ENCODE measurements around the gene RFX6.

RFX6 gene

GRCh38 chr6:116884530-116884929 is 7.5 kb downstream of the RFX6 start:
- no peak for DNase-seq (ENCODE audit: low read depth, low spot score)
- no peak overlapping the region for H3K4me3 ChIP-seq
- H3K9me3 ChIP-seq (ENCODE audit: low read depth, low read length), result no peaks in the 10 kb centered on the region
- H3K36me3 ChIP-seq (ENCODE audit: insufficient read depth, low read length), result no peaks in the 10 kb centered on the region
- H3K9ac ChIP-seq (ENCODE audit: insufficient read length), result no peak overlapping the region
- H3K27ac ChIP-seq, result no peak overlapping the region
- no peak for TF ChIP-seq FOXP2 (optimal IDR thresholded peaks at IDR 0.05; ENCODE audit: control extremely low read depth, extremely low read length, insufficient read depth)

- Histone ChIP-seq H3K9ac (ENCODE audit: insufficient read length) (no peak overlapping the region), H3K27ac (no peak overlapping the region), H3K4me3 (no peak overlapping the region), H3K9me3 (ENCODE audit: low read depth, low read length) (no peaks in the 10 kb centered on the region), H3K36me3 (ENCODE audit: insufficient read depth, low read length) (no peaks in the 10 kb centered on the region)
- DNase-seq (ENCODE audit: low read depth, low spot score), result no peak
- no peak for TF ChIP-seq FOXP2 (optimal IDR thresholded peaks at IDR 0.05; ENCODE audit: control extremely low read depth, extremely low read length, insufficient read depth)
- TF ChIP-seq EZH2 (IDR thresholded peaks at IDR 0.05), result no peak
- TF ChIP-seq POLR2AphosphoS5 (IDR thresholded peaks at IDR 0.05; ENCODE audit: borderline replicate concordance, low read depth, low read length), result no peak
These were observed 10.1 kb downstream of the RFX6 start for GRCh38 chr6:116887168-116887567.

GRCh38 chr6:116887894-116888293 is 10.9 kb downstream of the RFX6 start:
- Histone ChIP-seq H3K9ac (ENCODE audit: insufficient read length) (no peak overlapping the region), H3K9me3 (ENCODE audit: low read depth, low read length) (no peaks in the 10 kb centered on the region), H3K4me3 (no peak overlapping the region), H3K27ac (no peak overlapping the region), H3K36me3 (ENCODE audit: insufficient read depth, low read length) (no peaks in the 10 kb centered on the region)
- TF ChIP-seq FOXP2 (optimal IDR thresholded peaks at IDR 0.05; ENCODE audit: control extremely low read depth, extremely low read length, insufficient read depth) (no peak), EZH2 (IDR thresholded peaks at IDR 0.05) (no peak)
- no peak for DNase-seq (ENCODE audit: low read depth, low spot score)

- no peak overlapping the region for H3K4me3 ChIP-seq
- no peaks in the 10 kb centered on the region for H3K9me3 ChIP-seq (ENCODE audit: low read depth, low read length)
- no peak overlapping the region for H3K9ac ChIP-seq (ENCODE audit: insufficient read length)
- TF ChIP-seq EZH2 (IDR thresholded peaks at IDR 0.05), result no peak
- TF ChIP-seq FOXP2 (optimal IDR thresholded peaks at IDR 0.05; ENCODE audit: control extremely low read depth, extremely low read length, insufficient read depth), result no peak
- no peak for TF ChIP-seq POLR2AphosphoS5 (IDR thresholded peaks at IDR 0.05; ENCODE audit: borderline replicate concordance, low read depth, low read length)
- DNase-seq (ENCODE audit: low read depth, low spot score), result no peak
- H3K36me3 ChIP-seq (ENCODE audit: insufficient read depth, low read length), result no peaks in the 10 kb centered on the region
- H3K27ac ChIP-seq, result no peak overlapping the region
These were observed 11.8 kb downstream of the RFX6 start for GRCh38 chr6:116888732-116889360.

- TF ChIP-seq EZH2 (IDR thresholded peaks at IDR 0.05) (no peak), FOXP2 (optimal IDR thresholded peaks at IDR 0.05; ENCODE audit: control extremely low read depth, extremely low read length, insufficient read depth) (no peak), POLR2AphosphoS5 (IDR thresholded peaks at IDR 0.05; ENCODE audit: borderline replicate concordance, low read depth, low read length) (no peak)
- DNase-seq (ENCODE audit: low read depth, low spot score), result no peak
- Histone ChIP-seq H3K9me3 (ENCODE audit: low read depth, low read length) (no peaks in the 10 kb centered on the region), H3K36me3 (ENCODE audit: insufficient read depth, low read length) (no peaks in the 10 kb centered on the region), H3K4me3 (no peak overlapping the region), H3K9ac (ENCODE audit: insufficient read length) (no peak overlapping the region), H3K27ac (no peak overlapping the region)
These were observed 17.6 kb downstream of the RFX6 start for GRCh38 chr6:116894669-116895068.

- TF ChIP-seq POLR2AphosphoS5 (IDR thresholded peaks at IDR 0.05; ENCODE audit: borderline replicate concordance, low read depth, low read length) (no peak), EZH2 (IDR thresholded peaks at IDR 0.05) (no peak), FOXP2 (optimal IDR thresholded peaks at IDR 0.05; ENCODE audit: control extremely low read depth, extremely low read length, insufficient read depth) (no peak)
- H3K4me3 ChIP-seq, result no peak overlapping the region
- H3K9me3 ChIP-seq (ENCODE audit: low read depth, low read length), result no peaks in the 10 kb centered on the region
- H3K9ac ChIP-seq (ENCODE audit: insufficient read length), result no peak overlapping the region
- H3K27ac ChIP-seq, result no peak overlapping the region
- no peak for DNase-seq (ENCODE audit: low read depth, low spot score)
- H3K36me3 ChIP-seq (ENCODE audit: insufficient read depth, low read length), result no peaks in the 10 kb centered on the region
These were observed 18.9 kb downstream of the RFX6 start for GRCh38 chr6:116895935-116896334.

GRCh38 chr6:116902634-116903033 is 25.6 kb downstream of the RFX6 start:
- TF ChIP-seq POLR2AphosphoS5 (IDR thresholded peaks at IDR 0.05; ENCODE audit: borderline replicate concordance, low read depth, low read length), result no peak
- no peak for TF ChIP-seq FOXP2 (optimal IDR thresholded peaks at IDR 0.05; ENCODE audit: control extremely low read depth, extremely low read length, insufficient read depth)
- no peak for TF ChIP-seq EZH2 (IDR thresholded peaks at IDR 0.05)
- Histone ChIP-seq H3K9me3 (ENCODE audit: low read depth, low read length) (no peaks in the 10 kb centered on the region), H3K27ac (no peak overlapping the region), H3K4me3 (no peak overlapping the region), H3K9ac (ENCODE audit: insufficient read length) (no peak overlapping the region), H3K36me3 (ENCODE audit: insufficient read depth, low read length) (no peaks in the 10 kb centered on the region)
- no peak for DNase-seq (ENCODE audit: low read depth, low spot score)

- TF ChIP-seq EZH2 (IDR thresholded peaks at IDR 0.05), result no peak
- no peak overlapping the region for H3K27ac ChIP-seq
- H3K36me3 ChIP-seq (ENCODE audit: insufficient read depth, low read length), result no peaks in the 10 kb centered on the region
- DNase-seq (ENCODE audit: low read depth, low spot score), result peak; percentile 6
- no peak overlapping the region for H3K9ac ChIP-seq (ENCODE audit: insufficient read length)
- H3K9me3 ChIP-seq (ENCODE audit: low read depth, low read length), result no peaks in the 10 kb centered on the region
- no peak overlapping the region for H3K4me3 ChIP-seq
These were observed 46.0 kb downstream of the RFX6 start for GRCh38 chr6:116922853-116923548.

- TF ChIP-seq FOXP2 (optimal IDR thresholded peaks at IDR 0.05; ENCODE audit: control extremely low read depth, extremely low read length, insufficient read depth) (no peak), POLR2AphosphoS5 (IDR thresholded peaks at IDR 0.05; ENCODE audit: borderline replicate concordance, low read depth, low read length) (no peak), EZH2 (IDR thresholded peaks at IDR 0.05) (no peak)
- no peak for DNase-seq (ENCODE audit: low read depth, low spot score)
- Histone ChIP-seq H3K36me3 (ENCODE audit: insufficient read depth, low read length) (no peaks in the 10 kb centered on the region), H3K9ac (ENCODE audit: insufficient read length) (no peak overlapping the region), H3K27ac (no peak overlapping the region), H3K4me3 (no peak overlapping the region), H3K9me3 (ENCODE audit: low read depth, low read length) (no peaks in the 10 kb centered on the region)
These were observed 47.2 kb downstream of the RFX6 start for GRCh38 chr6:116924245-116924644.
